HUES6 (cell line): ENCODE data around the gene LAP3.

Experiments
- H3K27ac ChIP-seq: 2 replicates; pipeline ENCODE4 v1.7.0; 2013; ENCODE audit warnings: low read depth, mild to moderate bottlenecking, low read length, inconsistent platforms
- H3K27me3 ChIP-seq: 2 replicates; pipeline ENCODE4 v1.6.1; 2013; ENCODE audit warnings: low read length; ENCODE audit not compliant: control insufficient read depth, insufficient read depth
- H3K36me3 ChIP-seq: 2 replicates; pipeline ENCODE4 v1.6.1; 2013; ENCODE audit warnings: low read length; ENCODE audit not compliant: control insufficient read depth, insufficient read depth
- H3K4me1 ChIP-seq: 2 replicates; pipeline ENCODE4 v1.6.1; 2013; ENCODE audit warnings: low read length; ENCODE audit not compliant: control insufficient read depth, insufficient read depth
- H3K4me3 ChIP-seq: 2 replicates; pipeline ENCODE4 v1.5.1; 2013; ENCODE audit warnings: low read depth, low read length
- H3K9ac ChIP-seq: one replicate; pipeline ENCODE4 v1.6.1; 2013; ENCODE audit warnings: mild to moderate bottlenecking, low read length
- H3K9me3 ChIP-seq: 2 replicates; pipeline ENCODE4 v1.6.1; 2013; ENCODE audit warnings: low read depth, low read length; ENCODE audit not compliant: control insufficient read depth, insufficient read depth

Gene LAP3

DNA sequence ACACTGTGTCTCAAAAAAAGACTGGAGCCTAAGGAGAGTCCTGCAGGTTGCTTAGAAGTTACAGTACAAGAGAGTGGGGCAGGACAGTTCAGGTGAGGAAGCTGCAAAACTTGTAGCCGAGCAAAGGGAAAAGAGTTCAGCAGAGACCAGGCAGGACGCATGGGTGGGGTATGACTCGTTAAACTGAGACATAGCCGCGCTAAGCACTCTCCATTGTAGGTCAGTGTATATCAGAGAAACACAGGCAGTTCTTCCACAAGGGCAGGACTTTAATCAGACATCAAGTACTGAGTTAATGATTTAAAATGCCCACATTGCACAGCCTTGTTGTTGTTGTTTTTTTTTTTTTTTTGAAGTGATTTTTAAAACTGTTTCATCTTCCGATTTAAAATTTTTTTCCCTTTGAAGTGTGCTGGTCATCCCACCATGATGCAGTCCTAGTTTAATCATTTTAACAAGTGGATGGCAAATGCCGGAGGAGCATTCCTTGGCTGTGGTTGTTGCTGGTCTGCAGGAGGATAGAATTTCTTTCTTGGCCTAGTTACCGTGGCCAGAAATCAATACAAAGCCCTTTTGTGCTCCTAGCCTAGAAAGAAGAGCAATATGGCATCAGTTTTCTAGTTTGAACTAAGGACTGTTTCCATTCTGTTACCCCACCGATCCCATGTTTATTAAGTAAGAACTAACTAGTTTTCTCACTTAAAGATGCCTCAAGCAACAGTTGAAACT is 10.3 kb downstream of the LAP3 start:
- Histone ChIP-seq H3K36me3 (peaks cover 81% of the 10 kb centered on the region), H3K9ac (no peak overlapping the region), H3K27ac (no peak overlapping the region), H3K9me3 (no peaks in the 10 kb centered on the region), H3K27me3 (no peaks in the 10 kb centered on the region), H3K4me3 (no peak overlapping the region), H3K4me1 (peaks cover 4% of the 10 kb centered on the region; the same call in 1 of the 2 replicates)

- Histone ChIP-seq H3K4me1 (no peaks in the 10 kb centered on the region), H3K27ac (no peak overlapping the region), H3K36me3 (peaks cover 72% of the 10 kb centered on the region), H3K27me3 (no peaks in the 10 kb centered on the region), H3K4me3 (no peak overlapping the region), H3K9me3 (no peaks in the 10 kb centered on the region), H3K9ac (no peak overlapping the region)
These were observed 12.4 kb downstream of the LAP3 start for GRCh38 chr4:17589355-17589754.

DNA sequence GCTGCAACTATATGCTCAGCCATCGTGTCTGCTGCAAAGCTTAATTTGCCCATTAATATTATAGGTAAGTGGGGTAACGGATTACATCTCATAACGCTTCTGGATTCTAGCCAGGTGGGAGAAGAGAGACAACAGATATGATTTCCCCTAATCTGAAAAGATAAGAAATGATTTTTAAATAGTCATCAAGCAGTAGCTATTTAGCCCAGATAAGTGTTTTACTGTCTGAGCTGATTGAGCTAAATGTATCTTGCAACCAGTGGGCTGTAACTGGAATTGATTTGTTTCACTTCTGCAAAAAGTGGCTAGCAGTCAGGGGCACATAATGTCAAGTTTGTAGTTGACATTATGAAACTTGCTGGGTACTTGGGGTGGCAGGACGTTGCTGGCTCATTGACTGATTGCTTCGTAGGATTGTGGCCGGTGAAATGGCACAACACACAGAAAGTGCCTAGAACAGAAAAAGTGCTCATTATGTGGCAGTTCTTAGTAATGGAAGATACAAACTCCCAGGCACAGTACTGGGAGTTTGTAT is 18.5 kb downstream of the LAP3 start:
- Histone ChIP-seq H3K4me1 (no peaks in the 10 kb centered on the region), H3K4me3 (no peak overlapping the region), H3K27ac (no peak overlapping the region), H3K9ac (no peak overlapping the region), H3K9me3 (no peaks in the 10 kb centered on the region), H3K27me3 (no peaks in the 10 kb centered on the region), H3K36me3 (peaks cover 73% of the 10 kb centered on the region)

GRCh38 chr4:17597517-17597916 is 20.5 kb downstream of the LAP3 start:
- Histone ChIP-seq H3K36me3 (peaks cover 71% of the 10 kb centered on the region), H3K9me3 (no peaks in the 10 kb centered on the region), H3K9ac (no peak overlapping the region), H3K4me1 (no peaks in the 10 kb centered on the region), H3K27me3 (no peaks in the 10 kb centered on the region), H3K4me3 (no peak overlapping the region), H3K27ac (no peak overlapping the region)

GRCh38 chr4:17599826-17600225 is 22.8 kb downstream of the LAP3 start:
- Histone ChIP-seq H3K27ac (no peak overlapping the region), H3K9me3 (no peaks in the 10 kb centered on the region), H3K4me3 (no peak overlapping the region), H3K27me3 (no peaks in the 10 kb centered on the region), H3K9ac (no peak overlapping the region), H3K36me3 (peaks cover 63% of the 10 kb centered on the region), H3K4me1 (no peaks in the 10 kb centered on the region)

GRCh38 chr4:17605236-17605635 is 28.2 kb downstream of the LAP3 start:
- Histone ChIP-seq H3K27me3 (no peaks in the 10 kb centered on the region), H3K4me1 (no peaks in the 10 kb centered on the region), H3K36me3 (peaks cover 50% of the 10 kb centered on the region), H3K4me3 (no peak overlapping the region), H3K27ac (no peak overlapping the region), H3K9ac (no peak overlapping the region), H3K9me3 (no peaks in the 10 kb centered on the region)

DNA sequence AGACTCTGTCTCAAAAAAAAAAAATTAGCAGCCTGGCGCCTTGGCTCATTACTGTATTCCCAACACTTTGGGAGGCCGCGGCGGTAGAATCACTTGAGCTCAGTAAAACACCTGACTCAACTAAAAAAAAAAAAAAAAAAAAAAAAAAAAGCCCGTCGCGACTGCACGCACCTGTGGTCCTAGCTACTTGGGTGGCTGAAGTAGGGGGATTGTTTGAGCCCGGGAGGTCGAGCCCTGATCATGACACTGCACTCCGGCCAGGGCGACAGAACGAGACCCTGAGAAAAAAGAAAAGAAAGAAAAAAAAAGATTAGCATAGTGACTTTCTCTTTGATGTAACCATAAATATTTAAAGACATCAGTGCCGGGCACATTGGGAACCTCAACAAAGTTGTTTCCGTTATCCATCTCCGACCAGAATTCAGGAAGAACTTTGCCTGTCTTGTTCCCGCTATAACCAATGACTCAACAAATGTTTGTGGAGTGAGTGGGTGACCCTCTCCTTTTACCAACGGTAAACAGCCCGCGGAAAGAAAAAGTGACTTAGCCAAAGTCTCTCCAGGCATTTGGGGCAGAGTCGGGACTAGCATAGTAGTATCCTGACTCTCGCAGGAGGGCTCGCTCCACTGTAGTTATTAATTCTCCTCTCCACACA is 36.9 kb downstream of the LAP3 start:
- no peaks in the 10 kb centered on the region for H3K27me3 ChIP-seq
- no peaks in the 10 kb centered on the region for H3K4me1 ChIP-seq
- H3K27ac ChIP-seq, result no peak overlapping the region; the same call in 1 of the 2 replicates
- peaks cover 26% of the 10 kb centered on the region for H3K36me3 ChIP-seq
- H3K4me3 ChIP-seq, result peak overlapping the region; percentile 84
- peak overlapping the region; percentile 94 for H3K9ac ChIP-seq
- H3K9me3 ChIP-seq, result no peaks in the 10 kb centered on the region

DNA sequence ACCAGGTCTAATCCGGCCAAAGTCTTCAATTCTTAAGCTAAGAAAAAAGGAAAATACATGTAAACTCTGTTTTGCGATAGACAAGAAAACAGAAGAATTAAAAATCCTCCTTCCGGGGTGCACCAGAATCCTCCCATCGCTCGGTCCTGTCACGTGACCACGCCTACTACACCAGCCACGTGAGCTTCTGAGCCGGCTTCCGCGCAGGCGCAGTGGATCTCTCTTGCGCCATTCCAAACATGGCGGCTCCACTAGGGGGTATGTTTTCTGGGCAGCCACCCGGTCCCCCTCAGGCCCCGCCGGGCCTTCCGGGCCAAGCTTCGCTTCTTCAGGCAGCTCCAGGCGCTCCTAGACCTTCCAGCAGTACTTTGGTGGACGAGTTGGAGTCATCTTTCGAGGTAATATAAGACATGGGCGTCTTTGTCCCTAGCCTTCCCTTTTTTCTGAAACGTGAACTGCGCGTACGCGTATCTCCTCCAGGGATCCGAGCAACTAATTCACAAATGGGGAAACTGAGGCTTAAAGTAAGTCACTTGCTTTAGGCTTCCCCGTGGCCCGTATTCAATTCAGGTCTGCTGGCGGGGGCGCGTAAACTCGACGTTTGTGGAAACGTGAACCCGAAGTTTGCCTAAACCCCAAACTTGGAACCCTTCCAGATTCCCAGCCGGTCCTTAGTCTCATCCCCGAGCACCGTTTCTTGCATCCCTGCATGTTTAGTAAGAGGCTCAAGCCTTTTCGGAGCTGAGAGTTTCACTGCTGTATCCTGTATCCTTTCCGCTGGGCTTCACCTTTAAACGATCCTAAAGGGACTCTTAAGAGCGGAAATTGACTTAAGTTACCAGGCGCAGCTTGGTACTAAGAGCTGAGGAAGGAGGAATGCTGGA is 37.7 kb downstream of the LAP3 start, which contains the start of gene MED28:
MED28 (plus strand) TSS at position 226 of the 884 bp plus-strand sequence; CDS start at position 240, 14 bp downstream.
- Histone ChIP-seq H3K9me3 (no peaks in the 10 kb centered on the region), H3K4me3 (peak within 1 kb of the TSS; percentile 84), H3K9ac (peak within 1 kb of the TSS; percentile 94), H3K4me1 (no peaks in the 10 kb centered on the region), H3K27me3 (no peaks in the 10 kb centered on the region), H3K27ac (peak within 1 kb of the TSS; percentile 86), H3K36me3 (peaks cover 34% of the 10 kb centered on the region)

GRCh38 chr4:17616283-17616682 is 39.3 kb downstream of the LAP3 start:
- no peaks in the 10 kb centered on the region for H3K27me3 ChIP-seq
- H3K9ac ChIP-seq, result no peak overlapping the region
- no peaks in the 10 kb centered on the region for H3K9me3 ChIP-seq
- no peaks in the 10 kb centered on the region for H3K4me1 ChIP-seq
- H3K36me3 ChIP-seq, result peaks cover 50% of the 10 kb centered on the region
- H3K4me3 ChIP-seq, result 0 out of 2 replicates have a peak overlapping the region, but pooled peaks have one; percentile 18
- no peak overlapping the region for H3K27ac ChIP-seq

DNA sequence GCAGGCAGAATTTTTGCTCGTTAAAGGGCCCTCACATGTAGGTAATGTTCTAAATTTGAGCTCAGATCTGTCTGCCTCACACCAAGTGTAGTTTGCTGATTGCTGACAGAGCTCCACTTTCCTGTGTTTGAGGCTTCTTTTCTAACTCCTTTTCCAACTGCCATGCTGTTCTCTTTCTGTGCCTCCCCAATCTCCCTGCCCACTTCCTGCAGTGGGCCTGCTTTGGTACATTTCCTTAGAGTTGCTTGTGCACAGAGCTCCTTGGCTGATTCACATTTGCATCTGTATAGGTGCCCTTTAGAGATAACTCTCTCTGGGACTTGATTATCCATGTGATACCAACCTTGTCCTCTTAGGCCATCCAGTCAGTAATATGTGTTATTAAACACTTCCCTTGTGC is 41.9 kb downstream of the LAP3 start:
- no peaks in the 10 kb centered on the region for H3K4me1 ChIP-seq
- H3K36me3 ChIP-seq, result peaks cover 76% of the 10 kb centered on the region
- no peak overlapping the region for H3K27ac ChIP-seq
- no peak overlapping the region for H3K4me3 ChIP-seq
- H3K27me3 ChIP-seq, result no peaks in the 10 kb centered on the region
- no peak overlapping the region for H3K9ac ChIP-seq
- no peaks in the 10 kb centered on the region for H3K9me3 ChIP-seq
